Measurements from ENCODE around the gene EYA3.

The EYA3 gene

DNA sequence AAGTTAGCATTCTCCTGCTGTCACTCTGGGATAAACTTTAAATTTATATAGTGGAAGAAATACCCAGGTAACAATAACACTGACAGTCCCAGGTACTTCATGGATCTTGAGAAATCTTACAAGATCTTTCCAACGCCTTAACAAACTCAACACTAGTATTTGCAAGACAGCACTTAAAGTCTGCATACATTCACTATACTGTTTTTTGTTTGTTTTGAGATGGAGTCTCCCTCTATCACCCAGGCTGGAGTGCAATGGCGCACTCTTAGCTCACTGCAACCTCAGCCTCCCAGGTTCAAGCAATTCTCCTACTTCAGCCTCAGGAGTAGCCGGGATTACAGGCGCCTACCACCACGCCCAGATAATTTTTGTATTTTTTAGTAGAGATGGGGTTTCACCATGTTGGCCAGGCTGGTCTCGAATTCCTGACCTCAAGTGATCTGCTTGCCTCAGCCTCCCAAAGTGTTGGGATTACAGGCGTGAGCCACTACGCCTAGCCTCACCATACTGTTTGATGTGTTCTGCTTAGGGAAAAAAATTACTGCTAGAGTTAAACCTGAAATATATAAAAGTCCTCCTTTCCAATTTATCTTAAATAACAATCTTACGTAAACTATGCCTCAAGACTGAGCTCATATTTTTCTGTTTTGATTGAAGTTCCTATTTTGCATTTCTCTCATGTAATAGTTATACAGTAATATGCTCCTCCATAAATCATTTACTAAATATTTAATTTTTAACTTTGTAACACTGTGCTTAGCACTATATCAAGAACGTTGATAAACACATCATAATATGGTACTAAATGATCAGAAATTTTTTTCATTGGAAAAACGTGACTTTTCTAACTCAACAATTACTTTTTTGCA lies 17.5 kb downstream of the EYA3 start:
- DNase-seq: no peak

DNA sequence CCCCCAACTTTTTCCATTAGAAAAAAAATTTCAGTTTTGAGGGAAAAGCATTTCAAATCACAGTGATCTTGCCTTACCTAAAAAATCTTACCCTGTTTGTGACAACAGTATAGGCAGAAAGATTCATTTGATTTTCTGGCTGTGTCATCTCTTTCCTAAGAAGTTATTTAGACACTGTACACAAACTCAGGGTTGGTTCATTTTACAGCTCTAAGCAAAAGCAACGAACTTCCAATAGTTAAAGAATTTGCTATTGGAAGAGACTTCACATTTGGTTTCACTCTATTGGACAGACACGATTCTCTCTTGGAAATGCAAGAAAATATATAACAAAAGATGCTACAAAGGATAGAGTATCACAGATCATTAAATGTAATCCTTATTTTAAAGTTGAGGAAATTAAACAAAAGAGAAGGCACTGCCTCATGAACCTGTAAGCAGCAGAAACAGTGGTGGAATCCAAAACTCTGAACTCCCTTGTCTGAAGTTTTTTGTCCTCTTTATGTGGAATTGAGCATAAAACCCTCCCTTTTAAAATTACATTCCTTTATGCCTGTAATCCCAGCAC lies 20.8 kb downstream of the EYA3 start:
- DNase-seq: no peak

GRCh38 chr1:28066393-28067154 lies 21.8 kb downstream of the EYA3 start:
- DNase-seq: no peak

DNA sequence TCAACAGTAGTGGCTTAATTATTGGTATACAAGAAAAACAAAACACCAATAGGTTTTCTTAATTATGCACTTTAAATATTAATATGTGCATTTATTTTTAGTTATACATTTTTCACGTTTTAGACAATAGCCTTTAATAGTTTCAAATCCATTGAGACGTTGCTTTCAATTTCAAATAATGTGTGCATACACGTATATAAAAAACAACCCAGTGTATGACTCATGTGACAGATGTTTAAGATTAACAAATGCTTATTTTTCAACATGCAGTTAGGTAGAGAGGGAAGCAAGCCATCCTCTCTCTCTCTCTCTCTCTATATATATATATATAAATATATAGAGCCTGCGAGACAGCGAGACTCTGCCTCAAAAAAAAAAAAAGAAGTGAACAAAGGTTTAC lies 24.3 kb downstream of the EYA3 start:
- no peak for DNase-seq

- no peak for DNase-seq
Observed at GRCh38 chr1:28062806-28063205, 25.6 kb downstream of the EYA3 start.

GRCh38 chr1:28058971-28059878 lies 29.2 kb downstream of the EYA3 start:
- no peak for DNase-seq

DNA sequence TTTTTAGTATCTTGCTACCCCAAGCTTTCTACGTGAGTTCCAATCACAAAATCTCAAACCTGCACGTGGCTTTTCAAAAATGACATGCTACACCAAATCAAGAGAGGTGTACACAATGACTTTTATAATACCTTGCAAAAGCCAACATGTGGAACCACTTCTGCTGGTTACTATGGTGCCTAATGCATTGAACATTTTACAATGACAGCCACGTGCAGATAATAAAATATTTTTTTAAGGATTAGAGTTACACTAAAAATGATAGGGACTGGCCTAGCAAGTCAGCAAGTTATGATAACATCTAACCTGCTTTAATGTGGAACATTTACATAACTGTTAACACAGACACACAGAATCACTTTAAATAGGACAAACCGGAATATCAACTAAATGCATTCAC lies 30.2 kb downstream of the EYA3 start:
- DNase-seq: no peak

DNA sequence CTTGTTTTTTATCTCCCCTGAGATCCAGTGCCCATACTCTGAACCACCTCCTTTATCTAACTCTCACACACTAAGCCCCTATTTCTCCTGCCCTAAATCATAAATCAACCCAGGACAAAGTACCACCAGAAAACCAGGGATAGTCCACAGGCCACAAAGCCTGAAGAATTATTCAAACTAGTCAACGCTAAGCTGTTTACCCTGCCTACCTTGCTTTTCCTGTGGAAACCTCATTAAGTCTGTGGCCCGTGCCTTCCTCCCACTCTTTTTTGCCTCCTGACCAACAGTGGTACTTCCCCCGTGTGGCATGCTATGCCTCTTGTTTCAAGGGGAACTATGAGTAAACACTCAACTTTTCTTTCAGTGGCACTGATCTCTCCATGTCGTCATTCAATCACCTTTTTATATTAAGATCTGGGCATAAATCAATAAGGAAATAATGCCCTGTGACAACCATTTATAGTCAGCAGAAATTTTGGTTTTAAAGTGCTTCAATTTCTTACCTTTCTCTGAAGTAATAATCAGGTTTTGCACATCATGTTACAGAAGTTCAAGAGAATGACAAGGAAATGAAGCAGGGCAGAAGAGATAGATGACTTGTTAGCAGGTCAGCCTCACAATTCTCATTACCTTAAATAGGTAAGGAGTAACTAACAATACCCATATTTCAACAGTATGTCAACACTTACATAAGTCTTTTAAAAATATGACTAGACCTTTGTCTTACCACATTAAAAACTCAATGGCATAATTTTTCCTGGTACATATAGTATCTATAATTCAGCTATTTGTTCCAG lies 32.1 kb downstream of the EYA3 start:
- peak; percentile 35 for DNase-seq

- DNase-seq: no peak
Observed at GRCh38 chr1:28050776-28051175, 37.6 kb downstream of the EYA3 start.

- DNase-seq: no peak
Observed at GRCh38 chr1:28046716-28047115, 41.7 kb downstream of the EYA3 start.

- DNase-seq: no peak
Observed at GRCh38 chr1:28045777-28046176, 42.6 kb downstream of the EYA3 start.

- DNase-seq: no peak
Observed at GRCh38 chr1:28044399-28044798, 44.0 kb downstream of the EYA3 start.

- no peak for DNase-seq
Observed at GRCh38 chr1:28039341-28039740, 49.1 kb downstream of the EYA3 start.

DNA sequence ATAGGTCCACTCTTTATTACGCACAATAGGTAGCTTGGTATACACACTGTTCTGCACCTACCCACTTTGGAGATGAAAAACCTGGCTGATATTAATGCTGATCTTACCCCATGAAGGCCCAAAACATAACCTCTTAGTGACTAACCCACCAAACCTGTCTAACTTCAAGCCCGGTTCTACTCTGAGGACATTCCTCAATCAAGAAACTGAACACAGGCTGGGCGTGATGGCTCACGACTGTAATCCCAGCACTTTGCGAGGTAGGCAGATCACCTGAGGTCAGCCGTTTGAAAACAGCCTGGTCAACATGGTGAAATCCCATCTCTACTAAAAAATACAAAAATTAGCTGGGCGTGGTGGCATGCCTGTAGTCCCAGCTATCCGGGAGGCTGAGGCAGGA lies 50.5 kb downstream of the EYA3 start:
- no peak for DNase-seq

DNA sequence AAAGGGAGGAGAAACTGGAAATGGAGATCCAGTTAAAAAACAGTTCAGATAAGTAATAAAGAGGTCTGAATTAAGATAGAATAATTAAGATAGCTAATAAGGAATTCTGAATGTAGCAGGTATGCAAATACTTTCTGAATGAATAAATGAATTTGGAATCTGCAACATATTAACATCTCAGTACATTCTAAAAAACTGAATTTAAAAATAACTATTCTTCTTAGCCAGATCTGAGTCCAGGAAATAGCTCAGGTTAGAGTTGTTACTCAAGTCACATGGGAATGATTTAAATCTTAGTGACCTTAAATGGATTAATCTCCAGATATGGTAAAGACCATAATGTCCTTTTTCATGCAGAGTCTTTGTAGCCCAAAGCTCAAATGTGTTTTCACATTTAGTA lies 51.2 kb downstream of the EYA3 start:
- no peak for DNase-seq

GRCh38 chr1:28036431-28036830 lies 52.0 kb downstream of the EYA3 start:
- DNase-seq: no peak

- DNase-seq: no peak
Observed at GRCh38 chr1:28035420-28035819, 53.0 kb downstream of the EYA3 start.

GRCh38 chr1:28032281-28032680 lies 56.1 kb downstream of the EYA3 start:
- DNase-seq: no peak

DNA sequence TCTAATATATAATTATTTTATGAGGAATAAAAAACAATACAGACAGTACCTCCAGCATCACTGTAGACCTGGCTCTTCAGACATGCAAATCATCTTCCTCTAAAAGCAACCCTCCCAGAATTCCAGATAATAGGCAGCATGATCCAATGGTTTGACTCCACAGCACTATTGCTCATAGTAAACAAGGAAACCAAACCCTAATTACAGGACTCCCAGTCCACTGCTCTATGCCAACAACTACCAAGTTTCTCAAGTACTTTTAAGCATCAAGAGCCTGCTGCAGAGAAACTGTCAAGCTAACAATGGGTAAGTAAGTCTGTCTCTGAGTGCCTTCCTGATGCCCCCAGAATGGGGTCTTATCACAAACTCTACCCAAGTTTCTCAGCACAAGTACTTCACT lies 57.2 kb downstream of the EYA3 start:
- DNase-seq: no peak

- DNase-seq: no peak
Observed at GRCh38 chr1:28028873-28029654, 59.3 kb downstream of the EYA3 start.

DNA sequence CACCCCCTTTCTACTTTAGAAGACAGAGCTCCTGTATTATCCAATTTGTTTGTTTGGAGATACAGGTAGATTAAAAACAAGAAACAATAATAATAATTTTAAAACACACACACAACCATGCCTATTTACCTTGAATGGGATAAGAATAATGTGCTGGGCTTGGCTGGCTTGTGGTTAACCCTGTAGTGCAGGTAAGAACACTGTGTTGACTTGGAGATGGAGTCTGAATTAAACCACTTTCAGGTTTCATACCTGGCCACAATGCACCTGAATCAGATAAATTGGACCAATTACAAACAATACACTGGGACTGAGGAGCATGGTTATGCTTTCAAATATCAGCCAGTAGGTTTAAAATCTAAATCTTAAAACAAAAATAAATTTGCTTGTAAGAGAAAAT lies 60.8 kb downstream of the EYA3 start:
- DNase-seq: no peak
